ENCODE data around the gene CACTIN.
"Not testable (repeated sequence)": the region's sequence is repeated elsewhere in the genome, so short reads cannot be mapped to it uniquely, and the experiment has no call there.

CACTIN gene

DNA sequence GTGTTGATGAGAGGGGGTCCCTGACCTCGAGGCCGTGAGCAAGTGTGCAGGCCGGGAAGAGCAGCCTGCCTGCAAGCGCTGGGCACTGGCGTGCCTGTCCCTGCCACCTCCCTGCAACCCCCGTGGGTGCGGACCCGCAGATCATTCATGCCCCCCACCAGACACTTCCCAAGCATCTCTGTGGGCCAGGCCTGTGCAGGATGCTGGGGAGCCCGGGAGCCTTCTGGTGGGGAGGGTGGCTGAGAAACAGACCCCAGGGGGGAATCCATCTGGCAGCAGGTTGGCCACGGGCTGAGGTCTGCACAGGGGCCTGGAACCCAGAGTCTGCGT lies 18.4 kb upstream of the CACTIN start:
- no peak for DNase-seq

DNA sequence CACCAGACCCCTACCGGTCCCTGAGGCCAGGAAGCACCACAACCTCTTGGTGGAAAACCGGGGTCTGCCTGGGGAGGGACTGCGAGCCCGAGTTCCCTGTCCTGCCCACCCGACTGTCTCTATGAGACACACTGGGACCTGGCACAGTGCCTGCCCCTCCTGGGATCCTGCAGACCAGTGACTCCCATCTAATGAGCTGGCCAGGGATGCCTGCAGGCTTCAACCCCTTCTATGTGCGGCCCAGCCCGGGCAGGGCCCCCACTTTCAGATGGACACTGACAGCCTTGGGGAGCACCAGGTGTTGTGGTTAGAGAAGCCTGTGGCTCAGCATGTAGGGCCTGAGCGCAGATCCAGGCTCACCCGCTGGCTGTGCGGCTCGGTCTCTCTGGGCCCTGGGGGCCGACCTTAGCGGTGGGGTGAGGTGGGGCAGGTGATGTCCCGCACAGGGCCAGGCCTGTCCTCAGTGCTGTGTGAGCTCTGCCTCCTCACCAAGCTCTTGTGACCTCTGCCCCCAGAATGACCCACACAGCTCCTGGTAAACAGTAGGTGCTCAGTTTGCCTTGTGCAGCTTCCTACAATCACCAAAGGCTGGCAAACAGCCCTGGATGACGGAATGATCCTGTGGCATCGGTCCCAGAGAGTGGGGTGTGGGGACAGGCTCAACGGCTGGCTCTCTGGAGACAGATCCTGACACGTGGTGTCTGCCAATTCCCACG lies 17.9 kb upstream of the CACTIN start:
- no peak for DNase-seq

DNA sequence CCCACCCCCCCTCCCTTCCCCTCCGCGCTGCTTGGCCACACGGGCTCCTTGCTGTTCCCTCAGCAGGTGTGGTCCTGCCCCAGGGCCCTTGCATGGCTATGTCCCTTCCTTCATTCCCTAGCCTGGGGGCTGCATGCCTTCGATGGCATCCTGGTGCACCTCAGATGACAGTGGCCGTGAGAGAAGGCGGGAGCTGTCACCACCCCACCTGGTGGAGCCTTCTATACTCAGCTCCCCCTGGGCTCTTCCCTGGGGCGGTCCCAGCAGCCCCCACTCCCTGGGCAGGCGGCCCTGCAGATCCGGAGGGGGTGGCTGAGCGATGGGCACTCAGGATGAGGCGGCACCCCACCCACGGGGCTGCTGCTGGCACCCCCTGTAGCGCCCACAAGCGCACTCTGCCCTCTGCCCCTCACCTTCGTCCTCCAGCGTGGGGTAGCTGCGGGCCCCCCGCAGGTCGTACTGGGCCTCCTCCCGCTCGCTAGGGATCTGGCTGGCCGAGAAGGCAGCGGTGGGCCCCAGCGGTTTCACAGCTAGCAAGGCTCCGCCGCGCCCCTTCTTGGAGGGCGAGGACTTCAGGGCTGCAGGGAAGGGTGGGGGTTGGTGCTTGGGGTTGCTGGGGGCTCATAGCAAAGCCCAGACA lies 17.2 kb upstream of the CACTIN start:
- no peak for DNase-seq

DNA sequence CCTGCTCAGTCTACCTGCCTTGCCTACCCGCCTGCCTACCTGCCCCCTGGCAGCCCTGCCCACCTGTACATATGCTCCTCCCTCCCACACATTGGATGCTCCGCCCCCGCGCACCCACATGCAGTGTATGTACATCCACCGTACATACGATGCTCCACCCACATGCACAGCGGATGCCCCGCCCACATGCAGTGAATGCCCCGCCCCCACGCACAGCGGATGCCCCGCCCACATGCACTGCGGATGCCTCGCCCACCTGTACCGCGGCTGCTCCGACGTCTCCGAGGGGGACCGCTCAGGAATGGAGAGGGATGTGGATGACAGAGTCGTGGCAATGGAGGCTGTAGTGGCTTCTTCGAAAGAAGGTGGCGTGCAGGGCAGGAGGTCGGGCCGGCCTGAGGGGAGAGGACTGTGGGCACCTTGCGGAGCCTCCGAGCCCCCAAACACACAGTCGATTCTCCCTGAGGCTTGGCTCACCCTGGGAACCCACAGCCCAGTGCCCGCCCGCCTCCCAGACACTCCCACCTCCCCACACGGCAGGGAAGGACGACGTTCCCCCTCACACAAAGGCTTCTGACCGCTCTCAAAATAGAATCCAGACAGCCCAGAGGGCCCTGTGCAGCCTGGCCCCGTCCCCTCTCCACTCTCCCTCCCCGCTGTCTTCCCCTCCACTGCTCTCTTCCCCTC lies 16.5 kb upstream of the CACTIN start:
- peak; percentile 34 to 42 for DNase-seq

DNA sequence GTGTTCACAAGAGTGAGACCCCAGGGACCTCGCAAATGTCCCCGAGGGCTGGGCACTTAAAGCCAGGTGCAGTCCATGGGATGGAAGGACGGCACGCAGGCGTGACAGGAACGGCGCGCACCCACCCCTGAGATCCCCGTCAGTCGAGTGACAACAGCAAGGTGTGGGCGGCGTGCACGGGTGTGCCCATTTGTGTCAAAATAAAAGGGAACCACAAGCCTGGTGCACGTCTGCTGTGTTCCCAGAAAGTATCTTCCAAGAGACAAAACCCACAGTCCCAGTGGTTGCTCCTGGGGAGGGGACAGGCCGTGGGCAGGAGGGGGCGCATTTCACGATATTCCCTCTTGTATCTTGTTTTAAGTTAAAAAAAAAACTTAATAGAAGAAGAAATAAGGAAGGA lies 15.7 kb upstream of the CACTIN start:
- DNase-seq = no peak

DNA sequence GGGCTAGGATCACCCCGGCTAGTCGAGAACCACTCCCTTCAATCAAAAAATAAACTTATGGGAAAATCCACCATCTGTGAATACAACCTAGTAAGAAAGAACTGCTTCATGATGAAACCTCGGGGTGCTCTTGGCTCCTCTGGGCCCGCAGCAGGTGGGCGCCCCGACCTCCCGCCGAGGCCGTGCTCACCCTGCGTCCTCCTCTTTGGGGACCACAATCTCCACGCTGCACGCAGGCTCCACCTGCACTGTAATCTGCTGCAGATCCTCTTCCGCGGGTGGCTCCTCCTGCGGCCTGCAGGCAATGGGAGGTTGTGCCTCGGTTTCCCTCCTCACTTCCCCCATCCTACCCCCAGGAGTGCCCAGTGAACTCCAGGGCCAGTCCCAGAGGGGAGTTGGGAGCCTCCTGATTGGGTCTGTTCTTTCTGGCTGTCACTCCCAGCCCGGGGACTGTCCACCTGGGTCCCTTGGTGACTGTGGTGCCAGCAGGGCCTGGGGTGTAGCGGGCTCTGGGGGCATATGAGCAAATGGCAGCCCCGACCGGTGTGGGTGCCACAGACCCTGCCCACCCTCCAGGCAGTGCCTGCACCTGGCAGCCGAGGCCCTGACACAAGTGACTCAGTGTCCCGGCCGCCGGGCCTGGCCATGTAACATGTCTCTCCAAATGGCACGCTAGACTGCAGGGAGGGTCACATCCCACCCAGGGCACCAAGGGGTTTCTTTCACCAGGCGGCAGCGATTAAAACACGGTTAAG lies 15.1 kb upstream of the CACTIN start:
- no peak for DNase-seq

DNA sequence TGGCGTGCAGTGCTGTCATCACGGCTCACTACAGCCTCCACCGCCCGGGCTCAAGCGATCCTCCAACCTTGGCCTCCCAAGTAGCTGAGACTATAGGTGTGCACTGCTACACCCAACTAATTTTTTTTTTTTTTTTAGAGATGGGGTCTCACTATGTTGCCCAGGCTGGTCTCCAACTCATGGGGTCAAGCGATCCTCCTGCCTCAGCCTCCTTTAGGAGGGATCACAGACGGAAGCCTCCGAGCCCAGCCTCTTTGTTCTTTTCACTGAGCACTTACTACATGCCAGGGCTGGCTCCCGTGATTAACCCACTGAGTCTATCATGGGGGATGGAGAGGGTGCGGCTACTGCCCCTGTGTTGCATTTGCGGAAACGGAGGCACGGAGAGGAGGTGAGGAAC lies 12.9 kb upstream of the CACTIN start:
- no peak for DNase-seq

DNA sequence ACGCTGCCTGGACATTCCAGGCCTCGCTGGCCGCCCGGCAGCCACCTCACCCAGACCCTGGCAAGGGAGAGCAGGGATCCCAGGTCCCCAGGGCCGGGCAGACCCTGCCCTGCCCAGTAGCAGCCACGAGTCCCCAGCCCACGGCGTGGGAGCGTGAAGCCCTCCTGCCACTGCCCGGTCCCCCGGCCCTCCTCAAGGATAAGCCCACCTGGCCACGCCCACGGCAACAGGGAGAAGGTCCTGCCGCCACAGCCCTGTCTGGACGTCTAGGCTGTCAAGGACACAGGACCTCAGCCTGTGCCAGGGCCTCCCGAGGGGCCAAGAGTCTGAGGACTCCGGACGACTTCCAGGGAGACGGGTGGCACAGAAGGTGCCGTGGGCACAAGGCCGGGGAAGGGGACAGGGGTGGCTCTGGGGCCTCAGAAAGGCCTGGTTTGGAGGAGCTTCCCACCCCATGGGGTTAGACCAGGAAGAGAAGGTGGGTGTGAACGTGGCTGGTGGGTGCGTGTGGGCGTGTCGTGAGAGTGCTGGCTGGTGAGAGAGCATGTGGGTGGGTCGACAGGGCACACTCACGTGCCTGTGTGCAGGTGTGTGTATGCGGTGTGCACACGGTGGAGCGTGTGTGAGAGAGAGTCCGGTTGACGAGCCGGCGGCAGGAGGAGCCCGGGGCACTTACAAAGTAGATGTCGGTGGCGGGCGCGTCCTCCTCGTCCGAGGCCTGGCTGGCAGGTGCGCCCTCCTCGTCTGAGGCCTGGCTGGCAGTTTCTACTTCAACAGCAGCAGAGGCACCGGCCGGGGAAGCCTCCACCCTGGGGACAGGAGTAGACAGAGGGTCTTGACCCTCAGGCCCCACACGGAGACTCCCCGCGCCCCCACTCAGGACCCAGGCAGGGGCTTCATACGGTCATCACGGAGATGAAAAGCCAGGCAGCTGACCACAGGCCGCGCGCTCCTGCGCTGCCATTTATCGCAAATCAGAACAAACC lies 11.9 kb upstream of the CACTIN start:
- DNase-seq = no peak

DNA sequence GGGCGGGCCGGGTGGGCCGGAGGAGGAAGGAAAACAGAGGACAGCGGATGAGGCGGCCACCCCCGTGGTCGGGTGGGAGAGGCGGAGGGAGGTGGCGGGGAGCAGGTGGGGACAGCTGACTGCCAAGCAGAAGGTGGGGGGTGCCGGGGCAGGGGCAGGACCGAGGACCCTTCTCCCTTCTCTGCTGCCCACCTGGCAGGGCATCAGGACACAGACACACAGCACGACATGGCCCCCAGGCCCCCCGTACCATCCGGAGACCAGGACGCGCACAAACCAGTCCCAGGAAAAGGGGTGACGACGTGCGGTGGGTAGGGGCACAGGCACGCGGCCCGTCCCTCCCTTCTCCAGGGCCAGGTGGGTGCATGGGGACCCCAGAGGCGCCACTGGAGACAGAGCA lies 11.0 kb upstream of the CACTIN start:
- no peak for DNase-seq

DNA sequence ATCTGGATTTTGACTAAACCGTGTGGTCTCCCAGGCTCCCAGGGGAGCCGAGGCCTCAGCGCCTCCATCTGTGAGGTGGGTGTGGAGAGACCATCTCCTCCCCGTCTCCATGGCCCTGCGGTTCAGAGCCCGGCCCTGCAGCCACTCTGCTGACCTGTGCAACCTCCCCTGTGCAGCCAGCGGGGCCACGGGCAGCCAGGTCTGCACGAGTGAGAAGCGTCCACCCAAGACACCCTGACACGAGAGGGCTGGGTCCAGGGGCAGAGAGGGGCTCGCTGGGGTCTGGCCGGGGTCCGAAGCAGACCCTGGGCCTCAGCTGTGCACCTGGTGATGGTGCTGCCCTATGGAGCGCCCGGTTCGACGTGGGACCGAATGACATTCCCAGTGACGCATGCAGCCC lies 10.4 kb upstream of the CACTIN start:
- DNase-seq = no peak

DNA sequence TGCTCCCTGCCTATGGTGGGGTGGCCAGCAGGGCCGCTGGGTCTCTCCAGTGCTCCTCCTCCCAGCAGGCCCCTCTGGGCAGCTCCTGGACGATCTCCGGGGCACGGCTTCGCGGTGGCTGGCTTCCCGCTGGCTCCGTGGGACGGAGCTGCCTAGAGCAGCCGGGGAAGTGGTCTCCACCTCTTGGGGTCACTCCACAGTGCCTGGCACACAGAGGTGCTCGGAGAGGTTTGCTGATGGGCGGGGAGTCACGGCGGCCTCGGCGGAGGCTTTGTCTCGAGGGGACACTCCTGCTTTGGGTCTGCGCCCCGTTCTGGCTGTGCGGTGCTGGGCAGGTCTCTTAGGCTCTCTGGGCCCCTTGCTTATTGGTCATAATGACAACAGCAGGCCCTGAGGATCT lies 9.9 kb upstream of the CACTIN start:
- DNase-seq = no peak

DNA sequence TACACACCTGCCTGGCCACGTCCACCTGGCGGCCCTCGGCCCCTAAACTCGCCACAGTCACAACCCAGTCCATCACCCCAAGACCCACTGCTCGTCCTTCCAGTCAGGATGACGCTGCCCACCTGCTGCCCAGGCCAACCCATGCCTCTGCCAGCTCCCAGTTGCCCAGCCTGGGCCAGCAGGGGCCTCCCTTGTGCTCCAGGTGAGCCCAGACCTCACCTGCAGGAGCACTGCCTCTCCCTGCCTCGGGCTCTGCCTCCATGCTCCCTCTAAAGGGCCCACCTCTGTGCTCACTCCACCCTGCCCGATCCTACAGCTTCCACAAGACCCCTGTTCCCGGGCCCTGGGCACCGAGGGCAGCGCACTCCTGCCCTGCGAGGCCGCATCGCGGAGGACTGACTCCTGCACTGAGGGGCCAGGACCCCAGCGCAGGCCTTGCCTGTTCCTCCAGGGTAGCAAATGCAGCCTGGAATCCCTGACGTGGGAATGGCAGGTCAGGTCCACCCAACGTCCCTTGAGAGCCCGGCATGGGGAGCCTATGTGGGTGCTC lies 8.0 kb upstream of the CACTIN start:
- DNase-seq = no peak

DNA sequence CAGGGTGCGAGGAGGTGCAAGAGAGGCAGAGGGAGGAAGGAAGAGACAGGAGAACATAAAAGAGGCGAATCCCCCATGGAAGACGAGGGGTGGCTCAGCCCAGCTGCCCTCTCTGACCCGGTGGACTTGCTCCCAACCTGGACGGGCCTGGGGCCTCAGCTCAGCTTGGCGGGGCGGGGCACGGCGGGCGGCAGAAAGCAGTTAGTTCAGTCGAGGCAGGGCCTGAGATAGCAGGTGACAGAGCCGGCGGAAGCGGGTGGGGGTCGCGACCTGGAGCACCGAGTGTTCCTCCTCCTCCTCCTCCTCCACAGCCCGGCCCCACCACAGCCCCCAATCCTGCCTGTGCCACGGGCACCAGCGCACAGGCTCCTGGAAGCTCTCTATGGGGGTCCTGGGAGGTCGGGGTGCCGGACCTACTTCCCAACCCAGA lies 7.0 kb upstream of the CACTIN start:
- DNase-seq = no peak

DNA sequence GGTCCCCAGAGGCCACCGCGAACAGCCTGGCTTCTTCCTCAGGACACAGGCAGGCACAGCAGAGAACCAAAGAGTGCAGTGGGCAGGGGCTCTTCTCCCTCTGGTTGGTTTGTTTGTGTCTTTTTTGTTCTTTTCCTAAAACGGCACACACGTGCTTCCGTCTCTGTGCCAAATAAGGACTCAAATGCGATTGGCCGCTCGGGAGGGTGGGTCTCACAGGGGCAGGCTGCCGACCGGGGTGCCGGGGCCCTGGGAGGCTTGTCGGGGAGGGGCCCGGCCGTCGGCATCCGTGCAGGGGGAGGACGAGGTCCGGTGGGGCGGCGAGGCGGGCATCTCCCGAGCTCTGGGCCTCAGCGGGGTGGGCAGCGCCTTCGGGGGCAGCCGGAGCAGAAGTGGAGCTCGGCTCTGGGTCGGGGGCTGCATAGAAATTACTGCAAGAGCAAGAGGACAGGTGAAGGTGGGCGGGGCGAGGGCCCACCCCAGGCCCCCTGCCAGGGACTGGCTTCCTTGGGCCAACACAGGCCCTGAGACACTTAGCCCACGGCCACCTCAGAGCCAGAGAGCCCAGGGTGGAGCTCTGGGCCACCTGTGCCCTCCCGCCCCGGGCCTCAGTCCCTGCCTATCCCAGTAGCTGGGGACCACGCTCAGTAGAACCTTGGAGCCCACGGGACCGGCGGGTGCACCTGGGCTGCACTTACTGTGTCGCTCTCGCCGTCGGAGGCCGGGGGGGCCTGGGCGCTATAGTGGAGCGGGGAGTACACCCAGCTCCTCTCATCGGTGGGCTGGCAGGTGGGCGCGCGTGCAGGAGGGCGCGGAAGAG lies 6.4 kb upstream of the CACTIN start:
- no peak for DNase-seq

DNA sequence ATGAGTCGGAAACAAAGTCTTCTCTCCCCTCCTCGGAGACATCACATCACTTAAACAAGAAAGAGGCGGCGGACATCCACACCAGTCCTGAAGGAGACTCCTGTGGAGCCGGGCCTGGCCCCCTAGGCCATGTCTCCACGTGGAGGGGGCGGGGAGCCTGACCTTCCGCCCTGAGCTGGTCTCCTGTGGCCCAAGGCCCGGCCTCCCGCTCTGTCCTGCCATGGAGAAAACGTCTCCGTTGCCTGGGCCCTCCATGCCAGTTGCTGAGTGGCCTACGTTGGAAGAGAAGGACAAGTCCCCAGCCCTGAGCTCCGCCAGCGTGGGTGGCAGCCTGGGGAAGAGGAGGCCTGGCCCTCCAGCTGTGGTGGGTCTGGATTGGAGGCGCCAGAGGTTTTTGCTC lies 5.5 kb upstream of the CACTIN start:
- no peak for DNase-seq

DNA sequence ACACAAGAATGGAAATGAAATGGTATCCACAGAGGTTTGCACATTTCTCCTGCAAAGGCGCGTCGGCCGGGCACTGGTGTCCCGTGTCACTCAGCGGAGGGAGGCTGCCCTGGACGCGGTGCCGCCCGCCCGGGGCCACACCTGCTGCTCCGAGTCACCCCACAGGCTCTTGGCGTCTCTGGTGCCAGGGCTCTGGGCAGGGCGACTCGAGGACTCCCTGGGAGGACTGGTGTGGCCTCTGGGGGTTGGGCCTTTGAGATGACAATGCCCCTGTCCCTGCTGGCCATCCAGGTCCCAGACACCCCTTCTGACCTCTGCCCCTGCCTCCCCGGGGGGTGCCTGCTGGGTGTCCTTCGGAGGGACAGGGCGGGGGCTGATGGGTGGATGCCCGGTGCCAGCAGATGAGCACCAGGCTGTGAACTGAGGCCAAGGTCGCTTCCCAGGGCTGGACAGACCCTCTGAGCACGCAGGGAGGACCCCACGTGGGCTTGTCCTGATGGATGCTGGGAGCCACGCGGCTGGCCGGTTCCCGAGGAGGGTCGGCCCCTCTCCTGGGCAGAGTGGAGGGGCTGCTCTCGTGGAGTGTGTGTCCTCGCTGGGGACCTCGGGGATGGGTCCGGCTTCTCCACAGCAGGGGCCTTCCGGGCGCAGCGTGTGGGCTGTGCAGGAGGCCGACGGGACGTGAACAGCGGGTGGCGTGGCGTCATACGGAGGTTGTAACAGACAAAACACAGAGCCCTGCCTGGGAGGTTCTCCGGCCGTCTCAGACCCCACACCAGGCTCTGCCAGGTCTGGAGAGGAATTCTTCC lies 4.7 kb upstream of the CACTIN start:
- no peak for DNase-seq

DNA sequence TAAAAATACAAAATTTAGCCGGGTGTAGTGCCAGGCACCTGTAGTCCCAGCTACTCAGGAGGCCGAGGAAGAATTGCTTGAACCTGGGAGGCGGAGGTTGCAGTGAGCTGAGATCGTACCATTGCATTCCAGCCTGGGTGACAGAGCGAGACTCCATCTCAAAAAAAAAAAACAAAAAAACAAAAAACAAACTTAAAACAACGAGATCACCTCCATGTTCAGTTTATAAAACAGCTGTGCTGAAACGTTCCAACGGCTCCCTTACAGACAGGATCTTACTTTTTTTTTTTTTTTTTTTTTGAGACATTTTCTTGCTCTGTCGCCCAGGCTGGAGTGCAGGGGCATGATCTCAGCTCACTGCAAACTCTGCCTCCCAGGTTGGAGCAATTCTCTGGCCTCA lies 2.2 kb upstream of the CACTIN start:
- DNase-seq = not testable (repeated sequence)

DNA sequence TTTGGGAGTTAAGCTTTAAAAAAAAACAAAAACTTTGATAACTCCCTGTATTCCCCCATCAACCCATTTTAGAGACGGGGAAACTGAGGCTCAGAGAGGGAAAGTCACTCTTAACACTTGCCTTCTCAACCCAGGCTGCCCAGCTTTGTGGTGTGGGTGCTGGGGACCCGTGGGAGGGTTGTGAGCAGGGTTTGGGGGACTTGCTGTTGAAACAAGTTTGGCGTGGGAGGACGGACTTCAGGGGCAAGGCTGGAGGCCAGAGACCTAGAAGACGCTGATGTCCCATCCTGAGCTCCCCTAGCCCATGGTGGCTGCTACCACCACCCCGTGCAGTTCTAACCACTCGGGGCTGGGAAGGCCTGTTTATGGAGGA lies 747 bp upstream of the CACTIN start:
- no peak for DNase-seq

DNA sequence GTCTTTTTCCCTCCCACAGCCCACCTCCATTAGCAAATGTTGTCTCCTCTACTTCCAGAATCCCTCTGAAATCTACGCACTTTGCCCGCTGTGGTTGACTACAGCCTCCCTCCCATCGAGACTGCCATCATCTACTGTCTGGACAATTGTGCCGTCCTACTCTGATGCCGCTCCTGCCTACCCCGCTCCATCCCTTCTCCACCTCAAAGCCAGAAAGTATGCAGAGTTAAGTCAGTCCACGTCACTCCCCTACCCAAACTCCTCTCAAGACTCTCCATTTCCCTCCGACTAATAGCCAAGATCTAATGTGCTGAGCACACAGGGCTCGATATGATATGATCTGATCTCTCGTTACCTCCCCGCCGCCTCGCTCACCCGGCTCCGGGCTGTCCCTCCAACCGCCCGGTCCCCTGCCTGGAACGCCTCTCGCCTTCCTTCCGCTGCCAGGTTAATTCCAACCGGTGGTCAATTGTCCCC lies 556 bp downstream of the CACTIN start:
- DNase-seq = no peak

DNA sequence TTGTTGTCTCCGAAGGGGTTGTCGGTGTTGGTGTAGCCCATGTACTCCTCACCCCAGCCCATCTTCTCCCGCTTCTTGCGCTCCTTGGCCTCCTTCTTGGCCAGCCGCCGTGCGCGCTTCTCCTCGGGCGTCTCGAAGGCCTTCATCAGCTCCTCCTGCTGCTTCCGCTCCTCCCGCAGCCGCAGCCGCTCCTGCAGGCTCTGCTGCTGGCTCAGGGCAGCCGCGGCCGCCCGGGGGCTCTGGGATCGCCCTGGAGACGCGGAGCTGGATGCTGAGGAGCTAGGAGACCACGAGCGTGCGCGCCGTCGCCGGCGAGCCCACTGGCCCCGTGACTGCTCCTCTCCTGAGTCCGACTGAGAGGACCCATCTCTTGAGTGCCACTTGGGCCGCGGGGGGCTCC lies 2.9 kb downstream of the CACTIN start:
- DNase-seq = no peak

Measured in activated CD4-positive, alpha-beta T cell treated with anti-CD3 and anti-CD28 coated beads, Interleukin-2, amount 50 U/mL, for 48 hours (primary cell).